ENCODE measurements around the gene LSM5. TPM values are rescaled to one million over a fixed set of nuclear protein-coding genes. Genes with fewer than 3 reads are reported as not detected.
"Not testable (repeated sequence)": the region's sequence is repeated elsewhere in the genome, so short reads cannot be mapped to it uniquely, and the experiment has no call there.

The LSM5 gene
- total RNA-seq, 2 experiments from 2014 or later, result 132 to 141 TPM

DNA sequence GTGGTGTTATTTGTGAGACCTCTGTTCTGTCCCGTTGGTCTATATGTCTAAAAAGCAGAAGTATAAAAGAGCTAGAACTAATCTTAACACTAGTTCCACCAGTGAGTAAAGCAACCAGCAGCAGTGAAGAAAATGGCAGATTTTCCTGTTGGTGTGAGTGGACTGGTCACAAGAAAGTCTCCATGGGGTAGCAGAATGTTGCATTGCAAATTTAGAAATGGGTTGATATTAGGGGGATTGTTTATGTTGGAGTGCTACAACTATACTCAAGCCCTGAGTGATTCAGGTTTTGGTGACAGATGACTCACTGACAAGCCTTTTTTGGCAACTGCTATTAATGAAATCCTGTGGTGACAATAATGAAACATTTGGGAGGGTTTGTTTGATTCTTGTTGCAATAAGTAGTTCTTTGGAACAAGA is 10.8 kb upstream of the LSM5 start:
- Mint-ChIP-seq H3K27ac (peak overlapping the region; percentile 17), H3K4me3 (no peak overlapping the region), H3K27me3 (ENCODE audit: low read depth) (no peaks in the 10 kb centered on the region), H3K36me3 (ENCODE audit: low read depth) (peaks cover 13% of the 10 kb centered on the region), H3K9me3 (peaks cover 3% of the 10 kb centered on the region), H3K4me1 (ENCODE audit: low read depth) (peaks cover 57% of the 10 kb centered on the region)
- intact Hi-C loops (cut with micrococcal nuclease), result loop anchor here (1.0 kb wide), 1 partner anchor 15 kb away; no protein-coding TSS in a partner anchor
- DNase-seq, result no peak
- CTCF ChIA-PET, result interaction anchor here (0.7 kb wide), 1 partner anchor 14 kb away, joined by 3 read pairs; no protein-coding TSS in a partner anchor

DNA sequence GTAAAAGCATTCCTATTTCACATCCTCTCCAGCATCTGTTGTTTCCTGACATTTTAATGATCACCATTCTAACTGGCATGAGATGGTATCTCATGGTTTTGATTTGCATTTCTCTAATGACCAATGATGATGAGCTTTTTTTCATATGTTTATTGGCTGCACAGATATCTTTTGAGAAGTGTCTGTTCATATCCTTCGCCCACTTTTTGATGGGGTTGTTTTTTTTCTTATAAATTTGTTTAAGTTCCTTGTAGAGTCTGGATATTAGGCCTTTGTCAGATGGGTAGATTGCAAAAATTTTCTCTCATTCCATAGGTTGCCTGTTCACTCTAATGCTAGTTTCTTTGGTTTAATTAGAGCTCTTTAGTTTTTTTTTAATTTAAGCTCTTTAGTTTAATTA is 10.0 kb upstream of the LSM5 start:
- H3K9me3 Mint-ChIP-seq; H3K27me3 Mint-ChIP-seq (ENCODE audit: low read depth); H3K4me3 Mint-ChIP-seq; intact Hi-C loops (cut with micrococcal nuclease); CTCF ChIA-PET; H3K27ac Mint-ChIP-seq; DNase-seq: not testable (repeated sequence)
- peaks cover 13% of the 10 kb centered on the region for H3K36me3 Mint-ChIP-seq (ENCODE audit: low read depth)
- H3K4me1 Mint-ChIP-seq (ENCODE audit: low read depth), result peaks cover 54% of the 10 kb centered on the region

DNA sequence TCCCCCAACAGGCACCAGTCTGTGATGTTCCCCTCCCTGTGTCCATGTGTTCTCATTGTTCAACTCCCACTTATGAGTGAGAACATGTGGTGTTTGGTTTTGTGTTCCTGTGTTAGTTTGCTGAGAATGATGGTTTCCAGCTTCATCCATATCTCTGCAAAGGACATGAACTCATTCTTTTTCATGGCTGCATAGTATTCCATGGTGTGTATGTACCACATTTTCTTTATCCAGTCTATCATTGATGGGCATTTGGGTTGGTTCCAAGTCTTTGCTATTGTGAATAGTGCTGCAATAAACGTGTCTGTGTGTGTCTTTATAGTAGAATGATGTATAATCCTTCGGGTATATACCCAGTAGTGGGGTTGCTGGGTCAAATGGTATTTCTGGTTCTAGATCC is 9.6 kb upstream of the LSM5 start:
- CTCF ChIA-PET; DNase-seq; H3K27ac Mint-ChIP-seq; H3K9me3 Mint-ChIP-seq; H3K27me3 Mint-ChIP-seq (ENCODE audit: low read depth); H3K4me3 Mint-ChIP-seq: not testable (repeated sequence)
- intact Hi-C loops (cut with micrococcal nuclease), result loop anchor here (10.0 kb wide), 1 partner anchor 1995 kb away; the partner anchor contains the start of gene GGCT
- Mint-ChIP-seq H3K4me1 (ENCODE audit: low read depth) (peaks cover 54% of the 10 kb centered on the region), H3K36me3 (ENCODE audit: low read depth) (peaks cover 13% of the 10 kb centered on the region)

DNA sequence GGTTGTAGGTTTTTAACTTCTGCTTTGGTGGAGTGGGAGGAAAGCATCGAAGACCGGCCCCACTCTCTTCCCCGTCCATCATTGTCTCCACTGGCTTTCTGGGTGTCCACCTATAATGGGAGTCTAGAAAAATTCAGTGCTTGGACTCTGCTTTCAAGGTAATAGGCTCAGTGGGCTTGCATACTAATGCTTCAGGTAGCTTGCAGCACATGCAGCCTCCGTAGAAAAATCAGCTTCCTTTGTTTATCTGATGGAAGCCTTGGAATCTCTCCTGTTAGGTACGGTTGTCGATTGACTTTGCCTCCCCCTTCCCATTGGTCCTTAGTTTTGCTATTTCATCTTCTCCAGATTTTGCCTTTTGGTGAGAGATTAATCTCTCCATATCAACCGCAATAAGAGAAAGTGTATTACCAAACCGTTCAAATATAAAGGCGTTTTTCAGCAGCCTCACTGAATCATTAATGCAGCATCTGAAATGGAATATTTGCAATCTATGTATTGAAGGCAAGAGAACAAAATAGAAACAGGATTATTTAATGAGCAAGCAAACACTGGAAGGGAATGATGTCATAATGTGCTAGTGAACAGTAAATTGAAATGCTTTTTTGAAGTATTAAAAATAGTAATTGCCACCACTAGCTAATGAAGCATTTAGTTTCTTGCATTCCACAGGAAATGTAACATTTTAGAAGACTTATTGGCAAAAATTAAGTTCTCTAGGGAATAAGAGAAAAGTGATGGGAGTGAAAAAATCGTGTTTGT is 6.1 kb upstream of the LSM5 start:
- peak overlapping the region; percentile 96 for H3K4me3 Mint-ChIP-seq
- DNase-seq, result no peak
- intact Hi-C loops (cut with micrococcal nuclease), result loop anchor here (10.0 kb wide), 1 partner anchor 1991 kb away; the partner anchor contains the start of gene GGCT
- H3K27ac Mint-ChIP-seq, result peak overlapping the region; percentile 92
- peaks cover 40% of the 10 kb centered on the region for H3K4me1 Mint-ChIP-seq (ENCODE audit: low read depth)
- peaks cover 3% of the 10 kb centered on the region for H3K9me3 Mint-ChIP-seq
- H3K27me3 Mint-ChIP-seq (ENCODE audit: low read depth), result no peaks in the 10 kb centered on the region
- peaks cover 9% of the 10 kb centered on the region for H3K36me3 Mint-ChIP-seq (ENCODE audit: low read depth)
- CTCF ChIA-PET, result no interaction called here

DNA sequence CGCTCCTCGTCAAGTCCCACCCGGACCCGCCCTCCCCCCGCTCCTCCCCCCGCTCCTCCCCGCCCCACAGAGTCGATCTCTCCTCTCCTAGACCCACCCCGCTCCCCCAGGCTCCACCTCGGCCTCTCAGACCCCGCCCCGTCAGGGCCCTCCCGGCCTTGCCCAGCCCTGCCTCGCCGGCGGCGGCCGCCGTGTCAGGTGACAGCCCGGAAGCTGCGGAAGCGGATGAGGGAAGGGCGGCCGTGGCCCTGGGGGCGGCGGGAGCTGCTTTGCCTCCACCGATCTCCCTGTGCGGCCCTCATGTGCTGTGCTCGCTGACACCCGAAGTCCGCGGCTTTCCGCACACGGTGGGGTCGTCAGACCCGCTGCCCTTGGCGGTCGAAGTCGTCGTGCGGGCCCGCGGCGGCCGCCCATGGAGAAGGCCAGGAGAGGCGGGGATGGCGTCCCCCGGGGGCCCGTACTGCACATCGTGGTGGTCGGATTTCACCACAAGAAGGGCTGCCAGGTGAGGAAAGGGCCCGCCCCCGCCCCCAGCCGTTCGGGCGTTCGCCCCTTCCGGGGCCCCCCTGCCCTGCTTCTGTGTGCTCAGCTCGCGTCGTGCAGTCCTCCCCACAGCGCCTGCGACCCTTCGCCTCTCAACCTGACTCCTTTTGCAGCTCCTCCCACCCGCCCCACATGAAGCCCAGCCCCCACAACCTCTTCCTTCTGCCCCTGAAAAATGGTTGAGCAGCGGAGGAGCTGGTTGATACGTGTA is 5.3 kb upstream of the LSM5 start, which contains the start of gene AVL9:
AVL9 (plus strand) TSS at position 192 of the 754 bp plus-strand sequence; CDS start at position 413, 221 bp downstream.
- Mint-ChIP-seq H3K36me3 (ENCODE audit: low read depth) (peaks cover 9% of the 10 kb centered on the region), H3K4me3 (peak within 1 kb of the TSS; percentile 96), H3K27ac (peak within 1 kb of the TSS; percentile 92), H3K4me1 (ENCODE audit: low read depth) (peaks cover 37% of the 10 kb centered on the region), H3K27me3 (ENCODE audit: low read depth) (no peaks in the 10 kb centered on the region), H3K9me3 (peaks cover 3% of the 10 kb centered on the region)
- DNase-seq, result peak; percentile 99
- CTCF ChIA-PET, result no interaction called here
- intact Hi-C loops (cut with micrococcal nuclease), result loop anchor here (1.0 to 10.0 kb wide), 7 partner anchors 8 to 1991 kb away; partner anchors contain the start of genes BBS9 and GGCT

DNA sequence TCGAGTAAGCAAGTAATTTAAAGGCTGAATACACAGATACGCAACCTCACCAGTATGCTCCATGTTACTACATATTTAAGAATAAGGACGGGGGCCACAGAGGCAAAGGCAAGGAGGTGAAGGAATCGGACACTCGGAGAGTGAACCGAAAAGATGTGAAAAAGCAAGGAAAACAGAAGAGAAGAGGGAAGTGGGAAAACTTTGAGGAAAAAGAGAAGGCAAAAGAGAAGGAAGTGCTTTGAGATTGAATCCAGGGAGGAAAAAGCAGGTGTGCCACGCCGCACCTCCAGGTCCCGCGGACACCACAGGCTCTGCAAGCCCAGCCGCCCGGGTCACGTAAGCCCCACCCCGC is 4.7 kb upstream of the LSM5 start:
- intact Hi-C loops (cut with micrococcal nuclease), result loop anchor here (1.0 to 10.0 kb wide), 10 partner anchors 8 to 1990 kb away; partner anchors contain the start of genes BBS9, GARS1 and GGCT
- CTCF ChIA-PET, result no interaction called here
- Mint-ChIP-seq H3K9me3 (peaks cover 3% of the 10 kb centered on the region), H3K4me1 (ENCODE audit: low read depth) (peaks cover 34% of the 10 kb centered on the region), H3K36me3 (ENCODE audit: low read depth) (peaks cover 7% of the 10 kb centered on the region), H3K27ac (peak overlapping the region; percentile 87), H3K27me3 (ENCODE audit: low read depth) (no peaks in the 10 kb centered on the region), H3K4me3 (peak overlapping the region; percentile 96)
- no peak for DNase-seq

DNA sequence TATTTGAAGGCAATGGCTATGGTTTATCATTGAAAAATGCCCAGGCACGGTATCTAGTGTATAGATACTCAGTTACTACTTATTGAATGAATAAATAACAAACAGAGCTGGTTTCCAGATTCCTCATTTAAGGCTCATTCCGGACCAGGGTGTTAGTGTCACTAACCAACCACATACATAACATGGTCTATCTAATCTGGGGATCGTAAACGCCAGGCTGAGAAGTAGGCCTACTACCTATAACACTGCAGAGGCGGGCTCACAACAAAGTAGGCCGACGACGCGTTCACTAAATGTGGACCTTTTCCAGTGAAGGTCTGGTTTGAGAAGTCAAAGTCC is 423 bp downstream of the LSM5 start:
- Mint-ChIP-seq H3K4me1 (ENCODE audit: low read depth) (peaks cover 27% of the 10 kb centered on the region), H3K27ac (peak overlapping the region; percentile 95), H3K4me3 (peak overlapping the region; percentile 86), H3K36me3 (ENCODE audit: low read depth) (peaks cover 17% of the 10 kb centered on the region), H3K9me3 (no peaks in the 10 kb centered on the region), H3K27me3 (ENCODE audit: low read depth) (no peaks in the 10 kb centered on the region)
- no peak for DNase-seq
- CTCF ChIA-PET, result interaction anchor here (1.0 kb wide), 1 partner anchor 10 kb away, joined by 7 read pairs; no protein-coding TSS in a partner anchor
- intact Hi-C loops (cut with micrococcal nuclease), result loop anchor here (1.0 to 10.0 kb wide), 13 partner anchors 71 to 1985 kb away; partner anchors contain the start of genes BBS9, GARS1 and GGCT

DNA sequence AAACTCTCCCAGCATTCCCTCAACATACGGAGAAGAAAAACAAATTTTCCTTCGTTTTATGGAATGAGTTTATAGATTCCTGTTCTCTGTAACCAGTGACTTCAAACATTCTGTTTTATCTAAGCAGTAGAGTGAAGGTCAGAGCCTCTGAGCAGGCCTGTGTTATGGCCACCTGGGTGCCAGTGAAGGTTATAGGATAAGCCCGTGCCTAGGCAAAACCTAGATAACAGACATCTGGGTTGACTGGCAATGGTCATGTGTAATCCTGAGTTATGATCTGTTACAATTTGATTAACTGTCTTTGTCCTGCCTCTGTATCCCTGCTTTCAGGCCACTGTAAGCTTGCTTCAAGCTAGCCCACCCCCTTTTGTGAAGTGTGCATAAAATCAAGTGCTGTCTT is 8.3 kb downstream of the LSM5 start:
- Mint-ChIP-seq H3K9me3 (no peaks in the 10 kb centered on the region), H3K4me1 (ENCODE audit: low read depth) (peaks cover 6% of the 10 kb centered on the region), H3K27ac (no peak overlapping the region), H3K27me3 (ENCODE audit: low read depth) (no peaks in the 10 kb centered on the region), H3K4me3 (no peak overlapping the region), H3K36me3 (ENCODE audit: low read depth) (peaks cover 10% of the 10 kb centered on the region)
- intact Hi-C loops (cut with micrococcal nuclease), result no loop called here
- DNase-seq, result no peak
- CTCF ChIA-PET, result no interaction called here

DNA sequence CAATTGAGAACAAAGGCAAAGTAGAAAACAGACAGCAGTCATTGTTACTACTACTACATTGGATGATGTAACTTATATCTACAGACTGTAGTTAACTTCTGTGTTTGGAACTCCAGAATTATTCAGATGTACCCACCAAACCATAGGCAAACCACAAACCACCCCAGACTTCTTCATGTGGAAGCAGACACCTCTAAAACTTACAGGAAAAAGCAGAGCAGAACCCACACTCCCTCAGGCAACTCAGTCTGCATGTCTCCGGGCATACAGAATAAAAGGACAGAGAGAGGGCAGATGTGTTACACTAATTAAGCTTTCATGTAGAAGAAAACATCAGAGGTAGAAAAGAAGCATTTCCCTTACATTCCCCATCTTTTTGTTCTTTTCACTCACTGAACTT is 9.0 kb downstream of the LSM5 start:
- Mint-ChIP-seq H3K27ac (no peak overlapping the region), H3K4me1 (ENCODE audit: low read depth) (peaks cover 6% of the 10 kb centered on the region), H3K27me3 (ENCODE audit: low read depth) (no peaks in the 10 kb centered on the region), H3K36me3 (ENCODE audit: low read depth) (peaks cover 6% of the 10 kb centered on the region), H3K4me3 (no peak overlapping the region), H3K9me3 (no peaks in the 10 kb centered on the region)
- intact Hi-C loops (cut with micrococcal nuclease), result no loop called here
- CTCF ChIA-PET, result no interaction called here
- DNase-seq, result no peak

DNA sequence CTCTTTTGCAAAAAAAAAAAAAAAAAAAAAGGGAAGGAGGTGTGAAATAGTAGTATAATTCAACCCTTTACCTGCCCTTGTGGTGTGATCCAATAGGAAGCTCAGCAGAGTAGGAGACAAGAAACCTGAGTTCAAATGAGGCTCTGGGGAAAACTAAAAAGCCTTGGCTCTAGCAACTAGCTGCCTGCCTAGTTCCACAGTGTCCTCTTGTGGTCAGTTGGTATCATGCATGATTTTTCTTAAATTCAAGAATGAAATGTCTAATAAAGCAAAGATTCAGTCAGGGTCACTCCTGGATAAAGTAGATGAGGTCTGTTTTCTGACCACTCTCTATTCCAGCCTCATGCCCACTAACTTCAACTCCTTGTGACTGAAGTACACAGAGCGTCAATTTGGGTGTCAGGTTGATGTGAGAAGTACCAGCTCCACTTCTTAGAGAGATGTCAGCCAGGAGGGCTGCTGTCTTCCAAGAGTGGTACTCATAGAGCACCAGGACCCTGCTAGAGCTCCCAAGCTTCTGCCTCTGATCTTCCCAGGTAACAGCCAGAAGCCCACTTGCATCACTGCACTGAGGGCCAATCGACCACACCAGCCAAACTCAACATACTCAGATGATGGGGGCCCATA is 10.5 kb downstream of the LSM5 start:
- no peaks in the 10 kb centered on the region for H3K9me3 Mint-ChIP-seq
- H3K36me3 Mint-ChIP-seq (ENCODE audit: low read depth), result no peaks in the 10 kb centered on the region
- no peak overlapping the region for H3K27ac Mint-ChIP-seq
- H3K27me3 Mint-ChIP-seq (ENCODE audit: low read depth), result no peaks in the 10 kb centered on the region
- H3K4me1 Mint-ChIP-seq (ENCODE audit: low read depth), result peaks cover 6% of the 10 kb centered on the region
- DNase-seq, result peak; percentile 58
- no peak overlapping the region for H3K4me3 Mint-ChIP-seq
- CTCF ChIA-PET, result interaction anchor here (0.6 to 2.0 kb wide), 9 partner anchors 10 to 1653 kb away, joined by 3 to 19 read pairs (median 3); partner anchors contain the start of gene LSM5
- intact Hi-C loops (cut with micrococcal nuclease), result loop anchor here (1.0 to 2.0 kb wide), 3 partner anchors 133 to 735 kb away; no protein-coding TSS in a partner anchor

DNA sequence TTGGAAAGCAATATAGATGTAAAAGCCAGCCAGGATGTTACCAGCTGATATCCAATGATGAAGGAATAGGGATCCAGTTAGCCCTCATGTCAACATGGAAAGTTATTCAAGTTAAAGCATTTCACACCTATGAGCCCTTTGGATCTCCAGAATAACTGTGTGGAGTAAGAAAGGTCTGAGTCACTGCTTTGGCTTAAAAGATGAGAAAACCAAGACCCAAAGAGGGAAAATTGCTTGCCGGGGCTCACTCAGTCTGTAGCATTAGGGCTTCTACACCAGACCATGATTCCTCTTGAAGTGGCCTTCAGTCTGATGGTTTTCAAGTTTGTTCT is 12.6 kb downstream of the LSM5 start:
- no peak overlapping the region for H3K4me3 Mint-ChIP-seq
- CTCF ChIA-PET, result interaction anchor here (0.6 to 1.1 kb wide), 2 partner anchors 267 to 289 kb away, joined by 3 to 7 read pairs; no protein-coding TSS in a partner anchor
- H3K4me1 Mint-ChIP-seq (ENCODE audit: low read depth), result peaks cover 6% of the 10 kb centered on the region
- H3K9me3 Mint-ChIP-seq, result no peaks in the 10 kb centered on the region
- H3K27me3 Mint-ChIP-seq (ENCODE audit: low read depth), result no peaks in the 10 kb centered on the region
- H3K36me3 Mint-ChIP-seq (ENCODE audit: low read depth), result no peaks in the 10 kb centered on the region
- no peak overlapping the region for H3K27ac Mint-ChIP-seq
- no peak for DNase-seq
- intact Hi-C loops (cut with micrococcal nuclease), result no loop called here
